Lung (tissue), 12 donors: ENCODE measurements around the gene KIAA0319L. TPM values are rescaled to one million over a fixed set of nuclear protein-coding genes. Genes with fewer than 3 reads are reported as not detected.

ENCODE experiments used
- ATAC-seq: fragments of 200-7000 bp; cut with Tn5 transposase; one replicate; pipeline ENCODE4 v1.9.1; 2020; ENCODE audit warnings: moderate number of reproducible peaks; ENCODE audit not compliant: insufficient read depth, low FRiP score
- DNase-seq, 3 donors: peaks; one replicate each; pipeline ENCODE4 v3.0.0-alpha.2; 2013 to 2017
- H3K27ac ChIP-seq, 2 donors: one replicate each; pipeline ENCODE4 v1.5.1; 2013; ENCODE audit warnings: mild to moderate bottlenecking in 2 of 2, moderate library complexity in 2 of 2, control low read depth in 1 of 2, inconsistent platforms in 1 of 2, low read depth in 1 of 2, low read length in 1 of 2
- H3K27me3 ChIP-seq, 3 donors: one replicate each; pipeline ENCODE4 v1.5.1; 2013; ENCODE audit warnings: low read length in 2 of 3; ENCODE audit not compliant: control insufficient read depth in 3 of 3, insufficient read depth in 3 of 3
- H3K36me3 ChIP-seq, 4 donors: one replicate each; pipeline ENCODE4 v1.5.1; 2013; ENCODE audit warnings: low read length in 4 of 4, mild to moderate bottlenecking in 1 of 4, moderate library complexity in 1 of 4; ENCODE audit not compliant: control insufficient read depth in 4 of 4, insufficient read depth in 4 of 4
- H3K4me1 ChIP-seq, 5 donors: one replicate each; pipeline ENCODE4 v1.5.1; 2013; ENCODE audit warnings: low read length in 5 of 5, mild to moderate bottlenecking in 2 of 5, moderate library complexity in 1 of 5; ENCODE audit not compliant: control insufficient read depth in 5 of 5, insufficient read depth in 5 of 5
- H3K4me3 ChIP-seq: one replicate; pipeline ENCODE4 v1.5.1; 2013; ENCODE audit warnings: mild to moderate bottlenecking, control low read depth, moderate library complexity
- H3K9ac ChIP-seq, 2 donors: one replicate each; pipeline ENCODE4 v1.5.1; 2013; ENCODE audit warnings: low read length in 2 of 2, control low read depth in 1 of 2; ENCODE audit not compliant: insufficient read depth in 1 of 2
- H3K9me3 ChIP-seq, 4 donors: one replicate each; pipeline ENCODE4 v1.5.1; 2013; ENCODE audit warnings: low read length in 3 of 4, mild to moderate bottlenecking in 1 of 4, moderate library complexity in 1 of 4; ENCODE audit not compliant: control insufficient read depth in 4 of 4, insufficient read depth in 3 of 4
- CTCF ChIP-seq: IDR thresholded peaks from 2 replicates; pipeline ENCODE4 v1.5.1; 2012; ENCODE audit warnings: mild to moderate bottlenecking; ENCODE audit errors: control extremely low read depth, extremely low read depth
- WGBS, 2 donors: extraction: QIAGEN DNeasy Blood & Tissue Kit; methylation state at CpG; one replicate each; pipeline ENCODE4 v1.1.7; 2013; 5-methylcytosine and 5-hydroxymethylcytosine counted together
- polyA plus RNA-seq, 2 donors: library from polyadenylated mRNA; stranded (reverse); fragments of 200-250 nt; gene quantifications; one replicate each; pipeline ENCODE4 v1.2.1, GENCODE V29; 2013
- total RNA-seq, 2 donors: library from RNA; depleted of rRNA in 1 of 2; stranded (reverse); fragments of >200 nt in 1 of 2; gene quantifications; one replicate each; pipeline ENCODE4 v1.2.1, GENCODE V29; 2014 to 2021
- donor health status: control.
- donor health status: control.
- donor health status: Bipolar disorder and iron deficiency.
- donor health status: healthy.
- donor health status: DM: yes; HTN: yes; CAD: no.

The KIAA0319L gene
- total and polyA plus RNA-seq, 4 donors = 20.3 to 121 (median 60.9) TPM

GRCh38 chr1:35553851-35554250 lies 3.4 kb downstream of the KIAA0319L start:
- no peak for ATAC-seq
- WGBS, 2 donors = 62 to 82% methylated on average over 2 of the region's 2 CpGs
- Histone ChIP-seq H3K4me3 (no peak overlapping the region), H3K9ac (peak overlapping the region in 1 of 2 donors; percentile 17), H3K27me3 (no peaks in the 10 kb centered on the region), H3K27ac (no peak overlapping the region), H3K4me1 (peaks cover 0 to 48% (median 26%) of the 10 kb centered on the region in 5 donors), H3K9me3 (no peaks in the 10 kb centered on the region), H3K36me3 (peaks cover 5 to 12% (median 9%) of the 10 kb centered on the region in 4 donors)
- DNase-seq = no peak
- no peak for TF ChIP-seq CTCF

GRCh38 chr1:35546614-35547013 lies 10.6 kb downstream of the KIAA0319L start:
- ATAC-seq (no peak), DNase-seq (no peak)
- Histone ChIP-seq H3K4me1 (peaks cover 0 to 17% (median 0%) of the 10 kb centered on the region in 5 donors), H3K27ac (no peak overlapping the region), H3K4me3 (no peak overlapping the region), H3K9ac (no peak overlapping the region), H3K27me3 (no peaks in the 10 kb centered on the region), H3K9me3 (no peaks in the 10 kb centered on the region), H3K36me3 (peaks cover 4 to 23% (median 9%) of the 10 kb centered on the region in 4 donors)
- WGBS, 2 donors = 94 to 97% methylated on average over 1 of the region's 1 CpG
- TF ChIP-seq CTCF = no peak

GRCh38 chr1:35544976-35545375 lies 12.2 kb downstream of the KIAA0319L start:
- H3K9me3 ChIP-seq = no peaks in the 10 kb centered on the region
- WGBS, 2 donors = 32 to 47% methylated on average over 3 of the region's 3 CpGs
- H3K36me3 ChIP-seq = peaks cover 4 to 21% (median 9%) of the 10 kb centered on the region in 4 donors
- DNase-seq = peak; percentile 47 to 65 (median 52)
- no peak overlapping the region for H3K9ac ChIP-seq
- TF ChIP-seq CTCF = peak; percentile 45
- H3K4me1 ChIP-seq = peaks cover 0 to 28% (median 3%) of the 10 kb centered on the region in 5 donors
- H3K27ac ChIP-seq = peak overlapping the region in 1 of 2 donors; percentile 34
- H3K27me3 ChIP-seq = no peaks in the 10 kb centered on the region
- H3K4me3 ChIP-seq = no peak overlapping the region
- ATAC-seq = peak; percentile 34

GRCh38 chr1:35539824-35540261 lies 17.4 kb downstream of the KIAA0319L start:
- WGBS, 2 donors = 30 to 43% methylated on average over 1 of the region's 1 CpG
- Histone ChIP-seq H3K27me3 (no peaks in the 10 kb centered on the region), H3K27ac (peak overlapping the region; percentile 61 to 77), H3K9ac (peak overlapping the region in 1 of 2 donors; percentile 36), H3K9me3 (no peaks in the 10 kb centered on the region), H3K4me1 (peaks cover 9 to 51% (median 13%) of the 10 kb centered on the region in 5 donors), H3K4me3 (no peak overlapping the region), H3K36me3 (peaks cover 0 to 4% (median 2%) of the 10 kb centered on the region in 4 donors)
- TF ChIP-seq CTCF = no peak
- DNase-seq = no peak
- peak; percentile 35 for ATAC-seq
